ENCODE results near the gene LNPEP.

- TF ChIP-seq CTCF (conservative IDR thresholded peaks at IDR 0.05; ENCODE audit: low read length) (no peak), EZH2phosphoT487 (IDR thresholded peaks at IDR 0.05; ENCODE audit: borderline replicate concordance, low read depth, low read length) (no peak)
These were observed 33.0 kb upstream of the LNPEP start for GRCh38 chr5:96902876-96903275.

Measured in OCI-LY7 (cell line).